Iris pigment epithelial cell (primary cell): ENCODE measurements around the gene SLC25A53.
A peak's percentile ranks its signal among the peaks of the same experiment; 100 is the strongest.
"Not testable (repeated sequence)": the region's sequence is repeated elsewhere in the genome, so short reads cannot be mapped to it uniquely, and the experiment has no call there.

ENCODE experiments used
- DNase-seq: peaks from one replicate; pipeline ENCODE4 v3.0.0-alpha.2; 2011; ENCODE audit warnings: low read depth

The SLC25A53 gene

GRCh38 chrX:104130808-104131207, 26.0 kb downstream of the SLC25A53 start:
- no peak for DNase-seq

DNA sequence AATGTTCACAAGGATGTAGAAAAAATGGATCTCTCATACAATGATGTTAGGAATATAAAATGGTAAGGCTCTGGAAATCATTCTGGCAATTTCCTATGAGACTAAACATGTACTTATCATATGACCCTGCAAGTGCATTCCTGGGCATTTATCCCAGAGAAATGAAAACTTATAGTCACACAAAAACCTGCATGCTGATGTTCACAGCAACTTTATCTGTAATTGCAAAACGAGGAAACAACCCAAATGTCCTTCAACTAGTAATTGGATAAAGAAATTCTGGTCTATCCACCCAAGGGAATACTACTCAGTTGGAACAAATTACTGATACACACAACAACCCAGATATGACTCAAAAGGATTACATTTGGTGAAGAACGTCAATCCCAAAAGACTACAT, 30.0 kb downstream of the SLC25A53 start:
- no peak for DNase-seq

- DNase-seq: no peak
Observed at GRCh38 chrX:104122829-104123228, 34.0 kb downstream of the SLC25A53 start.

GRCh38 chrX:104118765-104119164, 38.0 kb downstream of the SLC25A53 start:
- DNase-seq: peak; percentile 11

GRCh38 chrX:104117759-104118158, 39.0 kb downstream of the SLC25A53 start:
- no peak for DNase-seq

DNA sequence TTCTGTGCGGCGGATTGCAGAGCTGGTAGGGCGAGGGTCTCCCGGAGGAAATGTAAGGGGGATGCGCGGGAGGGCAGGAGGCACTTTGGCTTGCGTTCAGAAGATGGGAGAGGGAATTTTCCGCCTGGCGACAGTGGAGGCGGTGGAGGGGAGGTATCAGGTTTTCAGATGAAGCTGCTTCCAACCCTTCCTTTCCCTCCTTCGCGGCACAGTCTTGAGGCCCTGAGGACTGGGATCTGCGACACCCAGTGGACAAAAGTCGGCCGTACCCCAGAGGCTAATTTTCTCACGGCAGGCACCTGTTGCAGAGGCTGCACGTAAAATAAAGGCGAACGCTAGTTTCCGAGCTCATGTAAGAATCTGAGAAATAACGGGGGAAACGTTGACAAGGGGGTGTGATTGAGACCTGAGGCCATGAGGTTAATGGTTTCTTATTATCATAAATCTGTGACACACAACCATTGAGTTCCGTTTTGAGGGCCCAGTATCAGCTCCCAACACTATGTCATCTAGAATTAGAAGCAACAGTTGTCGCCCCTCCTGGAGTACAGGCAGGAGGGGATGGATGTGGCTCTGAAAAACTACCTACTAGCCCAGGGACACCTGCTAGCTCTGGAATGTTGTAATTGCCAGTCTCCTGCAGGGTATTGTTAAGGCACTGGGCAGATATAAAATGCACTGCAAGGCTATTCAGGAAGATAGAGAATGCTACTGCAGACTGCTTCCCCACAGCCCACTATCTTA, 43.4 kb downstream of the SLC25A53 start:
- peak; percentile 39 for DNase-seq

GRCh38 chrX:104112326-104112951, 44.4 kb downstream of the SLC25A53 start, which contains the start of gene ZCCHC18:
ZCCHC18 (plus strand) TSS chrX:104112523; CDS start chrX:104114112, 1,589 bp downstream.
- DNase-seq: peak; percentile 50

DNA sequence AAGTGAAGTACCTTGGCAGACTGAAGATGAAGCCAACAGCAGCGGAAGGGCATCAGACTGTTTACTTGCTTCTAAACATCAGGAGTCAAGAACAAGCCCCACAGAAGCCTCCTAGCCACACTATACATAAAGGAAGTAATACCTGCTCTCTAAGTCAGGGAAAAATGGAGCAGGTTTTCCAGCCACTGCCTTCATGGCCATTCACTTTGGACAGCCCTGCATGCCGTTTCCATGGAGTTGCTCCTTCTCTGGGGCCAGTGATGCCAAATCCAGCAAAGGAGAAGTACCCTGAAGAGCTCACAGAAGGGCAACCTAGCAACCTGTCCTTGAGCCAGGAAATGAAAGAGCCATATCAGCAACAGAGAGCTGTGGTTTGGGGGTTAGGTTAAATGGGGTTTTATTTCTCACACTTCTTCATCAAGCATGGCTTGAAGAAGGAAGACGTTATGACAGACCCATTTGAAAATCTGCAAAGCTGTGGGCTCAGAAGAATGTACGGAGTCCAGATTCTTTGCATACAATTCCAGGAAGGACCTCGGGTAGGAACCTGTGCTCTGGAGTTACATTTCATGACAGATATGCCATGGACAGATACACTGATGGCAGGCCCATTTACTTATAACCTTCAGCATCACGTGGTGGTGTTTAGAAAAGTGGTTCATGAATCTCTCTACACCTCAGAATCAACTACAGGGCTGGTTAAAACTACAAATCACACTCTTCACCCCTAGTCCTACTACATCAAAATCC, 46.1 kb downstream of the SLC25A53 start:
- not testable (repeated sequence) for DNase-seq

DNA sequence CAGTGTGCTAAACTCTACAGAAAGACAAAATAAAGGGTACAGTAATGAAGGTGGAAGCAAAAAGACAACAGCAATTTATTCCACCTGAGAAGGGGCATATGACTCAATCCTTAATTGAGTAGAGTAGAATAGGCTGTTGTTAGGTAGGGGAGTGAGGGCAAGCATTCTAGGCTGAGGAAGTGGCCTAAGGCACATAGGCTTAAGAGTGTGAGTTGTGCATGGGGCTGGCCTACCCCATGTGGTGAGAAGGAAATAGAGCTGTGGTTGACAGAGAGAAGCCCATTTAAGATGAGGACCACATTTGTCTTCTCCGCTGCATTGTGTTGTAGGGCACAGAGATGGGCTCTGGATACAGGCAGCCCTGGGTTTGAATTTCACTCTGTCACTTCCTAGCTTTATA, 47.9 kb downstream of the SLC25A53 start:
- no peak for DNase-seq

DNA sequence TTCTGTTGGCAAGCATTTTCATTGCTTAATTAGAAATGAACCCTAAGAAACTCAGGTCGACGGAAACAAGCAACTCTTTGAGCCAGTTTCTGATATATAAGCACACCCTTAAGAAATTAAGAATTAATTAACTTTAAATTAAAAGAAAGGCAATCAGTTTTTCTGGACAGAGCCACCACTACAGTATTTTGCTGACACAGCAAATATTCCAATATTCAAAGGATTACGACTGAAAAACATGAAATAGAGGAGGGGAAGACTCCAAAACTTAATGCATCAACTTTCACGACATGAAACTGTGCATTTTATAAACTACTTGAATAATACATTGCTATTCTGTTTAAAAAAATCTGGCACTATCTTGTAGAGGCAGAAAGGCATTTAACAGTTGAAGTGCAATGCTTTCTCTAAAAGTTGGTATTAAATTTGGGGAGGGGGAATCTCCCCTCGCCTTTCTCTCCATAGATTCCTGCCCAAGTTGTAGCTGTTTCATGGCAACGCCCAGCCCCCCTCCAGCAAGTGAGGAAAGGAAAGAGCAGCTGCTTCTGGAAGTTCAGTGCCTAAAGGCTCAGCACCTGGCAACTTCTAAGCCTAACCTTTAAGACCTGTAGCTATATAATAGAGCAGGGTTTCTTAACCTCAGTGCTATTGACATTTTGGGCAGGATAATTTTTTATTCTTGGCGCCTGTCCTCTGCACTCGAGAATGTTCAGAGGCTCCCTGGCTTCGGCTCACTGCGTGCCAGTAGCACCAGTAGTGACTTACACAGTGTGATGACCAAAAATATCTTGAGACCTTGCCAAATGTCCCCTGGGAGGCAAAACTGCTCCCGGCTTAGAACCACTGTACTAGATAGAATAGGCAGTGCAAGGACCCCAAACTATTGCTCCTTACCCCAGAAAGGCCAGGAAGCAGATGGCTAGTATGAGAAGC, 51.2 kb downstream of the SLC25A53 start:
- no peak for DNase-seq

DNA sequence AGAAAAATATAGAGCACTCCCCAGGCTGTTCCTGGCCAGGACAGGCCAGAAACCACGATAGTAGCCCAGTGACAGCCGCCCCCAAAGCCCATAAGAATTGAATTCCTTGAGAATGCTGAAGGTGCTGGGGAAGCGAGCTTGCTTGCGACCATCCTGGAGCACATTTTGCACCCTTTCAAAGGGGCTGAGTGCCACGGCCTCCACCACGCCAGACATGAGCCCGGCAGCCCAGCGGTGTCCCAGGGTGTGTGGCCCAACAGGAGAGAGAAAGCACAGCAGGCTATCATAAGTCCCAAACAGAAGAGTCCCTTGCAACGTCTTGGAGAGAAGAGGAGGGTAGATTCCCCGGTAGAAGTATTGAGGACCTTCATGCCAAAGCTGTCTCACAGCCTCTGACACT, 52.1 kb downstream of the SLC25A53 start:
- DNase-seq: no peak

GRCh38 chrX:104098919-104099318, 57.9 kb downstream of the SLC25A53 start:
- DNase-seq: no peak

DNA sequence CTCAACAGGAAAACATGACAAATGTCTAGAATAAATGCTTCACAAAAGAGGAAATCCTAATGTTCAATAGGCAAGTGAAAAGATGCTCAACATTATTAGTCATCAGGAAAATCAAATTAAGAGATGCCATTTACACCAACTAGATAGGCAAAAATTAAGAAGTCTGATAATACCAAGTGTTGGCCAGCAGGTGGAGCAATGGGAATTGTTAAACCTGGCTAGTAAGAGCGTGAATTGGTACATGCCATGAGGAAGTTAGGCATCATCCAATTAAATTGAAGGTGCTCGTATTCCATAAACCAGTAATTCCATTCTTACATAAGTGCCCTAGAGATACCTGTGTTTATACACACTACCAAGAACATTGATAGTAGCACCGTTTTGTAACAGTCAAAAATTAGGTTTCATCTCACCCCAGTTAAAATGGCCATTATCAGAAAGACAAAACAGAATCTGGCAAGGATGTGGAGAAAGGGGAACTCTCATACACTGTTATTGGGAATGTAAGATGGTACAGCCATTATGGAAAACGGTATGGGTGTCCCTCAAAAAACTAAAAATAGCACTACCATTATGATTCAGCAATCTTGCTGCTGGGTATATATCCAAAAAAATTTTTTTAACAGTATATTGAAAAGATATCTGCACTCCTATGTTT, 58.5 kb downstream of the SLC25A53 start:
- peak; percentile 81 for DNase-seq

DNA sequence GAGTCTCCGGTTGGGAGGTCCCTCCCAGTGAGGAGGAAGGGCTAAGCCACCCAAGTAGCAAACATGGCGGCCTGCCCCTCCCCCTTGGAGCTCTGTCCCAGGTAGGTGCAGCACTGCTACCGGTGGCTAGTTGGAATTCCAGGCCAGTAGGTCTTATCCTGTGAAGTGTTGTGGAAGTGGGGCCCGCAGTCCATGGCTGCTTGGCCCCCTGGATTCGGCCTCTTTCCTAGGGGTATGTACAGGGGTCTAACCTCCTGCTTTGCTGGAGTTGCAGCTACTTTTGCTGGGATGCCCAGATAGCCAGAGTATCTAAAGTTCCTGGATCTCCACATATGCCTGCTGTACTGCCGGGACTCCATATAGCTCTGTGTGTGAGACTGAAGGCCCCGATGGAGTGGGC, 70.9 kb downstream of the SLC25A53 start:
- DNase-seq: no peak

DNA sequence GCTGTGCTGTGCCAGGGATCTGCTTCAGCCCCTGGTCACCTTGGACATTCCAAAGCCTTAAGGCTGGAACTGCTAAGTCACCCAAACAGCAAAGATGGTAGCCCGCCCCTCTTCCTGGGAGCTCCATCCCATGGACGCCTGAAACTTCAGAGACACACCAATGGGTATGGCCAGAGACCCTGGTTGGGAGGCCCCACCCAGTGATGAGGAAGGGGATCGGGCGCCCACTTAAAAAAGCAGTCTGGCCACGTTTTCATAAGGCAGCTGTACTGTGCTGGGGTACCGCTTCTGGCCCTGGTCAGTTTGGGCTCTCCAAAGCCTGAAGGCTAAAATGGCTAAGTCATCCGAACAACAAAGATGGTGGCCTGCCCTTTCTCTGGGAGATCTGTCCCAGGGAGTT, 71.3 kb downstream of the SLC25A53 start:
- no peak for DNase-seq

GRCh38 chrX:104084534-104085277, 72.1 kb downstream of the SLC25A53 start:
- no peak for DNase-seq

DNA sequence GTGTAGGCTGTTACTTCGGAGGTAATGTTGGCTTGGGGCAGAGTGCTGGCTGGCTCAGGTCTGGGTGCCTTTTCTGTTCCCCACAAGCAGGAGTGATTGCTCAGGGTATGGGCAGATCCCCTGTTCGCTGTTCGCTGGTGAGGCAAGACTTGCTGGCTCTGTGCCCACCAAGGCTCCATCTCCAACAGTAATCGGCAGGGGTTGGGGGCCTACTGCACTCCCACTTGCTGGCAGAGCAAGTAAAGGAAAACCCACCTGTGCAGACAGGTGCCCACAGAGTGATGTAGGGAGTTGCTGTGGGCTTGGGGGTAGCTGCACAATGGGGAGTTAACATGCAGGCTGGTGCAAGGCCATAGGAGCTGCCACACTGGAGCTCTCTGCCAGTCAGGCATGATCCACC, 72.7 kb downstream of the SLC25A53 start:
- DNase-seq: no peak

DNA sequence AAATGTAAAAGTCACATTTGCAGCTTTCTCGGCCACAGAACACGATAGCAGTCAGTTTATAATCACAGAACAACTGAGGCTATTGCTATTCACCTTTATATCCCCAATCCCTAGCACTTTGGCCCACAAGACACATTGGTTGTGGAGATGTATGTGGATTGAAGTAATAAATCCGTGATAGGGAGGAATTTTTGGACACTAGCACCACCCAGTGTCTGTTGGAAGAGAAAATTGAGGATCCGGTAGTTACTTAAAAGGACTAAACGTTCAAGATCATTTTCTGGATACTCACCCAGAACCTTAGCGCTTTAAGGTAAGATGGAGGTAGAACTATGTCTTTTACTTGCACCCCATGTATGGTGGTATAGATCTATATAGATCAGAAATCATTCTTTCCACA, 79.0 kb downstream of the SLC25A53 start:
- DNase-seq: not testable (repeated sequence)

GRCh38 chrX:104075778-104076445, 80.9 kb downstream of the SLC25A53 start, which contains the start of gene TMSB15C:
TMSB15C (minus strand) TSS chrX:104076236.
- DNase-seq: not testable (repeated sequence)

DNA sequence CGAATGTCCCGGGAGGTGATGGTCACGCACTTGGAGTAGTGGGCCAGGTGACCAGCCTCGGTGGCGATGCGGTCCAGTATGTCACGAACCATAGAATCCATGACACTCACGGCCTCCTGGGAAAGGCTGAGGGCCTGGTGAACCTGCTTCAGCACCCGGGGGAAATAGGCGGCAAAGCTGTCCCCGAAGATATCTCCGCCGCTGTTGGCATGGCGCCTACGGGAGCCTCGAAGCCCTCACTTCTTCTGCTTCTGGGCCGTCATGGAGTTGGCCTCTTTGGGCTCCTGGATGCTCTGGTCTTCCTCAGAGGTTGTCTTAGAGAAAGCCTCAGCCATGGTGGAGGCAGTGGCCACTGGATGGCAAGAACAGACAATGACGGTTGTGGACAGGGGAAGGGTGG, 94.2 kb downstream of the SLC25A53 start:
- DNase-seq: not testable (repeated sequence)
